GM18498 (cell line): ENCODE measurements around the gene DBI.

Experiments
- ATAC-seq: cut with Tn5 transposase; IDR thresholded peaks from one replicate; pipeline ENCODE4 v1.9.1; 2021; ENCODE audit warnings: mild to moderate bottlenecking, moderate library complexity; ENCODE audit not compliant: unreplicated experiment

DBI gene

GRCh38 chr2:119366649-119367471, at the start of gene DBI, which contains the start of gene C2orf76:
TSS of gene DBI (plus strand) at chr2:119366977. CDS start at chr2:119367052, 75 bp downstream.
TSS of gene C2orf76 (minus strand) at chr2:119366834. CDS start at chr2:119339959, 26,875 bp downstream.
- ATAC-seq = peak; percentile 97

DNA sequence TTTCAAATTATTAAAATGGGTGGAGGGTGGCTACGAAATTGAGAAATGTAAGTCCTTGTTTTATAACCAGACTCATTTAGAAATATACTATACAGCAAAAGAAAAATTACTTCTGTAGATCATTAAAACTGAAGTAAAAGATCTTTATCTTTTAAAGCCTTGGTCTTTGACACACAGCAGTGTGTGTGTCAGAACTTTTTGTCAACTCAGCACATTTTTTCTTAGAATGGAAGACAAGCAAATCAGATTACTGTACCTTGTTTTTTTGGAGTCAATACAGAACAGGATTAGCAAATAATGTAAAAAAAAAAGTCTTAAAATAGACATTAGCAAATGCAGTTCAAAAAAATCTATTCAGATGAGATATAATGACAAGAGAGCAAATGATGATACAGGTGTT, 49.2 kb upstream of the DBI start:
- no peak for ATAC-seq

DNA sequence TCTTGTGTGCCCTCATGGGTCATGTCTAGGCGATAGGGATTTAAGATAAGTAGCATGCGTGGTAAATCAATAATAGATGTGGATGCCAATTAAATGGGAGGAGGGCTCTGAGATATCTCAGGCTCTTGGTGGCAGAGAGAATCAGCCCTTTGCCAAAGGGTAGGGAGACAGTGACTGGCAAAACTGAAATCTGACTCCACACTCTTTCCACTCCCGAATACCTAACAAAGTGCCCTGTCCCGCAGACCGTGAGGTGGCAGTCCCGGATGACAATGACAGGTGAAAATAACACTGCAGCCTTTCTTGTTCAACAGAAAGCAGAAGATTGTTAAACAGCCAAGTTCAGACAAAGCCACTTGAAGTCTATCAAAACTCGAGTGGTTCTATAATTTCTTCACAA, 47.2 kb upstream of the DBI start:
- no peak for ATAC-seq

DNA sequence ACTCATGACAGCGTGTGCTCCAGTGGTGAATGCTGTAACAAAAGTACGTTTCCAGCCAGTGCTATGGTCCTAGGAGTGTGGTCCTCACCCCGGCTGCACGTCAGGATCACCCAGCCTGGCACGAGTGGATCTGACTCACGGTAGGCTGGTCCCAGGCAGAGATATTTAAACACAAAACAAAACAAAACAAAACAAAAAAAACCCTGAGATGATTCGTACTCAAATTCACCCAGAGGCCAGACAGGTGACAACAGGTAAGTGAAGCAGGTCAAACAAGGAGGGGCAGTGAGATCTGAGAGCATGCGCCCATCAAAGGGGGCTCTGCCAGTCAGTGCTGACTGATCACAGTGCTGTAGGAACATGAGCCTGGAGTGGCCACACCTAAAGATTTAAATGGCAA, 43.3 kb upstream of the DBI start:
- ATAC-seq = no peak

GRCh38 chr2:119324685-119325270, 42.0 kb upstream of the DBI start:
- no peak for ATAC-seq

GRCh38 chr2:119326938-119327337, 39.8 kb upstream of the DBI start:
- ATAC-seq = no peak

DNA sequence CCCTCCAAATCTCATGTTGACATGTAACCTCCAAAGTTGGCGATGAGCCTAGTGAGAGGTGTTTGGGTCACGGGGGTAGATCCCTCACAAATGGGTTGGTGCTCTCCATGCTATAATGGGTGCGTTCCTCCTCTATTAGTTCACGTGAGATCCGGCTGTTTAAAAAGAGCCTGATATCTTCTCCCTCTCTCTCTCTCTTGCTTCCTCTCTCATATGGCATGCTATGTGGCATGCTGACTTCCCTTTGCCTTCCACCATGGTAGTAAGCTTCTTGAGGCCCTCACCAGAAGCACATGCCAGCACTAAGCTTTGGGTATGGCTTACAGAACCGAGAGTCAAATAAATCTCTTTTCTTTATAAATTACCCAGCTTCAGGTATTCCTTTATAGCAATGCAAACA, 39.3 kb upstream of the DBI start:
- ATAC-seq = no peak

DNA sequence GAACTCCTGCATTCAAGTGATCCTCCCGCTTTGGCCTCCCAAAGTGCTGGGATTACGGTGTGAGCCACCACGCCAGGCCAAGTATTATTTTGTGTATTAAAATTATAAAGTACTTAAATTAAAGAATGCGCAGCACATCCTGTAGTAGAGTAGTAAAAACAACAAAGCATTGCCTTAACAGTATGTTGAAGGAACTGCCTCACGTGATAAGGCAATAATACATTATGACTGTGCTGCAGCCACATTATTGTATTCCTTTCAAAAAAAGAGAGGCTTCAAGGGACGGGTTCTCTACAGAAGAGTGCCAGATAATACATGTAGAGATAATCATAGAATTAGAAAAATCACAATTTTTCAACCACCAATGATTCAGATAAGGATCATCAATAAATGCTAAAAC, 33.8 kb upstream of the DBI start:
- no peak for ATAC-seq

DNA sequence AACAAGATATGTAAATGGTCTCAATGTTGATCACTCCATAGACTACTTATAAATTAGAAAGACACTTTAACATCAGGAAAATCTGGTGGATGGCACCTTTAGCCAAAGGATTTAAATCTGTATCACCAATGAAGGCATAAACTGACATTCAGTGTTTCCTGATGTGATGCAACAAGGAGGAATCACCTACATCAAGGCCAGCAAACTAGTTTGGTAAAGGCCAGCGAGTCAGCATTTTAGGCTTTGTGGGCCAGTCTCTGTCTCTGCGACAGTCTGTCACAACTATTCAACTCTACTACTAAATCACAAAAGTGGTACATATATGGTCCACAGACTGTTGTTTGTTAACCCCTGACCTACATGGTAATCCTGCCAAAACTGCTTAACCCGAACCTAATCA, 33.4 kb upstream of the DBI start:
- ATAC-seq = no peak

DNA sequence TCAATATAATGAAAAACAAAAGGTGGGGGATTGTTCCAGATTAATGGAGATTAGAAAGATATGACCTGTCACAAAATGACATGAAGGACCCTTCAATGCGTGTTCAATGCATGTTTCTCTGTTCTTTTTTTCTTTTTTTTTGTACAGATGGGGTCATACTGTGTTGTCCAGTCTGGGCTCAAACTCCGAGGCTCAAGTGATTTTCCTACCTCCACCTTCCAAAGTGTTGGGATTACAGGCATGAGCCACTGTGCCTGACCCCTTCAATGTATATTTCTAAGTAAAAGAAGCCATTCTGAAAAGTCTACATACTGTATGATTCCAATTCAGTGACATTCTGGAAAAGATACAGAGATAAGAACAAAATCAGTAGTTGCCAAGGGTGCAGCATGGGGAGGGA, 32.9 kb upstream of the DBI start:
- no peak for ATAC-seq

DNA sequence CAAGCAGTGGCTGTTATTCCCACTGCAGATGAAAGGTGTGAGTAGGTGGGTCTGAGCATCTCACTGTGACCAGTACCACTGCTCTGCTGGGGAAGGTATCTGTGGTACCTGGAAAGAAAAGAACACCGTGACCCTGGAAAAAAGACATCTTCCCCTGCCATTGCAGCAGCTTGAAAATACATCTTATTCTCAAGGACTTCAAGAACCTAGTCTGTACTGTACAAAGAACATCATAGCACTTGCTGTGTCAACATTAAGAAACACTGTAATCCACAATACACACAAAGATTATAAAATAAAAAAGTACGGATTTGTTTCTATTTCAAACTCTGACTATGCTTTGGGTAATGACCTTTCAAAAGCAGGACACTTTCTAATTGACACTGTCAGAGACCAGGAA, 29.0 kb upstream of the DBI start:
- ATAC-seq = no peak

GRCh38 chr2:119338272-119338671, 28.5 kb upstream of the DBI start:
- no peak for ATAC-seq

DNA sequence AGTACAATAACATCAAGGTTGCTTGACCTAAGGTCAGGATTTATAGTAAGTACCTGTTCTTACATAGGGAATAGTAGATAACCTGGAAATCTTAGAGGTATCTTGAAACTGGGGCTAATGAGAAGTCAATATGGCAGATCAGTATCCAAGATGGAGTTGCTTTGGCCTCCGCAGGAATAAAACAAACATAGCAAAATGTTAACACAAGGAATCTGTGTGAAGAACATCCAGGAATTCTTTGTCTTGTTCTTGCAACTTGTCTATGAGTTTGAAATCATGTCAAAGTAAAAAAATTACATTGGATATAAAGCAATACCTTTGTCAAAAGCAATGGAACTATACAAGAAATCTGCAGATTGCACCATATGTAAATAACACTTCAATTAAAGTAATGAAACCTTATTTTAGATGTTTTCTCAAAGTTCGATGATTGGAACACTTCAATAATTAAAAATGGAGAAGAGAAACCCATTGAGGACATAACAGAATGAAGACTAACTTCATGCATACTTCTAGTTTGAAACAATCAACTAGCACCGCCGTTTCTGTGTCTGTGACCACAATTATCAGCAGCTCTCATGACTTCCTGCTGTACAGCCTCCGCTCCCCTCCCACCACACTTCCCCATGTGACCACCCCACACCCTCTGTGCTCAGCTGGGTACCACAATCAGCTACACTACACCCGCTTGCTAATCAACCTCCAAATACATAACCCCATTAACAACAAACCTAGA, 27.8 kb upstream of the DBI start:
- ATAC-seq = peak; percentile 99

GRCh38 chr2:119339562-119339923, 27.2 kb upstream of the DBI start:
- ATAC-seq = no peak

DNA sequence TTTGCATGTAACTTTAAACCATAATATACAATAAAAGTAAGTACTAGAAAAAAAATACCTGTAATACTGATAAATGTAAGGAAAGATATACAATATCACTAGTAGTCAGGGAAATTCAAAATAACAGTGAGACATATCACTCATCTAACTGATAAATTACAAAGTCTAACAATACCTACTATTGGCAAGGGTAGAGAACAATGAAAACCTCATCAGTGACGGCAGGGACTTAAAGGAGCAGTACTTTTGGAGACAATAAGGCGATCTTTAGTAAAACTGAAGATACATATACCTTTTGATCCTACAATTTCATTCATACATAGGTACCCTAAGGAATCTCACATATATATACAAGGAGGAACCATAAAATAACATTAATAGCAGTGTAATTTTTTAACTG, 25.1 kb upstream of the DBI start:
- no peak for ATAC-seq

DNA sequence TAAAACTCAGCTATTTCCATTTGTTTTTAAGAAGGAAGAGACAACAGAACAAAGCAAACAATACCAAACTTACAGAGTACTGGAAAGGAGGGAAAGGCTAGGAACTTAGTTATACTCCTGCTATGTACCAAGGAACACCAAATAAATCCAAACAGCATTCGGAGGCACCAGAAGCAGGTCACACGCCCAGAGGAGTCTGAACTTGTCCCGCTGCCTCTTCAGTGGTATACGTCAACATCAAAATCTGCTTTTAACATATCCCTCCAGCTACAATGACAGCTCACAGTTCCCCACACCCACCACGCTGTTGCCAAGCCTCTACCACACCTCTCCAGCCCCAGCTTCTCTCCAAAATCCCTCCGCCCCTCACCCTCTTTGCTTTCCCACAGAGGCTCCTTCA, 17.5 kb upstream of the DBI start:
- ATAC-seq = no peak

DNA sequence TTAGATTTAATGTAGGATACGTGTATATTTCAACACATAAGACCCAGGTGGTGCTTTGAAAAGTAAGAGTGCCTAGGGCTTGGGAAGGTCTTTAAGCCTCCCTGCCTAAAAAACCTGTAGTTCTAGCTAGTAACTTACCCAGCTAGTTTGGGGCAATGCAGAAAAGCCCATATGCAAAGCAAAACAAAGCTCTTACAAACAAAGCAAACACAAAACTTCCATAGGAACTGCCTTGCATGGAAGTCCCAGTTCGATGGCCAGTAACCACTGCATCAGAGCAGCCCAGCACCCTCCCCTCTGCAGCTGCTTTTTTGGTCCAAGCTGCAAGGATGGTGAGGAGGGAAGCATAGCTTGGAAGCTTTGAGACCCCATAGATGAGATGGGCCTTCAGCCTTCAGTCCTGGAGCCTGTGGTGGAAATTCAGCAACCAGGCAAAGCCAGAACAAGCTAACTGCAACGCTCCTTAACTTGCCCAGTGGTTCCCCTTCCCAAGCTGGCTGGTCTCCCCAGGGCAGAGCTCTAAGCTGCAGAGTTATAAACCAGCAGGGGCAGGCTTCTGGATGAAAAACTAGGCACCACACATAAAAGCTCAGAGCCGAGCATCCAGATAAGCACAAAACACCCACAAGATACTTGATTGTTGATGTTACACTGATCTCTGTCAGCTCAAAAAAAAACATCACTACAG, 16.3 kb upstream of the DBI start:
- ATAC-seq = no peak

DNA sequence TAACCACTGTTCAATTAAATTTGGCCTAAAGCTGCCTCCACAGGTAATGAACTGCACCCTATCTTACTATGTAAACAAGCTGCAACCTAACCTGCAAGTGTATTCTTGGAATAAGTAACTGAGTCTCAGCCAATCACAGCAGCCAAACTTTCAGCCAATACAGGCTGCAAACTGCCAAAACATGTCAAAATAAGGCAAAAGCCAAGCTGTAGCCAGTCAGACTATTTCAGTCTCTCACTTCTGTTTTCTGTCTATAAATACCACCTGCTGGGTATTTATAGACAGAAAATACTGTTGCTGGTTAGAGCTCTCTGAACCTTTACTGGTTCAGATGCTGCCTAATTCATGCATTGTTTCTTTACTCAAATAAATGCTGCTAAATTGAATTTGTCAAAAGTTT, 14.4 kb upstream of the DBI start:
- peak; percentile 94 for ATAC-seq

- no peak for ATAC-seq
These were observed 11.9 kb upstream of the DBI start for GRCh38 chr2:119354860-119355259.

- no peak for ATAC-seq
These were observed 7.0 kb upstream of the DBI start for GRCh38 chr2:119359774-119360173.

GRCh38 chr2:119360423-119360966, 6.3 kb upstream of the DBI start:
- no peak for ATAC-seq
